K562 (cell line): ENCODE results near the gene CACNA1C. TPM values are rescaled to one million over a fixed set of nuclear protein-coding genes. Genes with fewer than 3 reads are reported as not detected.

ENCODE experiments used
- ATAC-seq: fragments of 200-7000 bp; cut with Tn5 transposase; 3 replicates; pipeline ENCODE4 v1.9.1; 2020; ENCODE audit warnings: moderate library complexity
- BruUV-seq: library from RNA; stranded (reverse); fragments of 400-500 nt; replicated peaks from 2 replicates; lab custom pipeline; 2021; lab: Mats Ljungman, UMichigan
- CTCF ChIA-PET: fragments of 300-600 bp; formaldehyde crosslinking; extraction: SDS; loops from one replicate; lab custom pipeline; 2021; ENCODE audit warnings: low intra/inter-chr PET ratio; lab: Yijun Ruan, JAX
- POLR2A ChIA-PET: fragments of 300-600, 350-650 bp; sonication (Branson Sonifier 250); formaldehyde crosslinking; extraction: SDS; loops from one replicate; lab custom pipeline; 2021; ENCODE audit warnings: antibody characterized with exemption, inconsistent platforms; lab: Yijun Ruan, JAX
- DNase-seq, 4 experiments: peaks; one replicate each; pipeline versions ENCODE4 v3.0.0 to v3.0.0-alpha.2; 2011 to 2018; ENCODE audit warnings: low spot score in 3 of 4, mixed read lengths in 3 of 4; ENCODE audit errors: extremely low read depth in 1 of 4
- FAIRE-seq: peaks from 2 replicates; lab custom pipeline; 2011; peaks lifted over from hg19 to GRCh38; lab: Jason Lieb, UNC
- H2AFZ ChIP-seq: 2 replicates; pipeline ENCODE4 v1.6.0; 2011; ENCODE audit warnings: low read depth, low read length, control low read depth, inconsistent platforms
- H3K27ac ChIP-seq: fragments of 200-600 bp; 3 replicates; pipeline ENCODE4 v1.8.0; 2011; ENCODE audit warnings: low read depth, mild to moderate bottlenecking, control low read depth, inconsistent platforms, low read length, moderate library complexity, mixed read lengths; ENCODE audit errors: extremely low read depth
- H3K27me3 ChIP-seq, 2 experiments: fragments of 300-600 bp in 1 of 2; 2 replicates in 1 of 2; 3 replicates in 1 of 2; pipeline versions ENCODE4 v1.6.0 to v1.8.0; 2011; ENCODE audit warnings: inconsistent platforms in 2 of 2, low read length in 2 of 2, mild to moderate bottlenecking in 1 of 2, mixed read lengths in 1 of 2, moderate library complexity in 1 of 2; ENCODE audit not compliant: control insufficient read depth in 2 of 2, insufficient read depth in 2 of 2
- H3K36me3 ChIP-seq: fragments of 300-600 bp; 3 replicates; pipeline ENCODE4 v1.8.0; 2011; ENCODE audit warnings: mild to moderate bottlenecking, low read length, inconsistent platforms; ENCODE audit not compliant: control insufficient read depth, insufficient read depth
- H3K4me1 ChIP-seq, 2 experiments: fragments of 200-600 bp in 1 of 2; replicated peaks in 1 of 2; 2 replicates in 1 of 2; 3 replicates in 1 of 2; pipeline versions ENCODE4 v1.5.1 to v1.8.0; 2011; ENCODE audit warnings: inconsistent platforms in 2 of 2, low read length in 2 of 2, mild to moderate bottlenecking in 1 of 2, mixed read lengths in 1 of 2, moderate library complexity in 1 of 2; ENCODE audit not compliant: control insufficient read depth in 2 of 2, insufficient read depth in 2 of 2
- H3K4me2 ChIP-seq: 2 replicates; pipeline ENCODE4 v1.6.1; 2011; ENCODE audit warnings: low read length, control low read depth, inconsistent platforms, mixed read lengths; ENCODE audit not compliant: insufficient read depth
- H3K4me3 ChIP-seq: fragments of 200-600 bp; sonication (generic), shearing (Covaris generic); 2 replicates; pipeline ENCODE4 v1.5.1; 2016; ENCODE audit warnings: control low read depth, inconsistent platforms
- H3K79me2 ChIP-seq: fragments of 200-600 bp; 3 replicates; pipeline ENCODE4 v1.8.0; 2011; ENCODE audit warnings: low read length, inconsistent platforms; ENCODE audit not compliant: control insufficient read depth, insufficient read depth
- H3K9ac ChIP-seq, 2 experiments: 2 replicates each; pipeline versions ENCODE4 v1.6.0 to v1.6.1; 2011; ENCODE audit warnings: low read depth in 2 of 2, low read length in 2 of 2, control low read depth in 1 of 2, inconsistent platforms in 1 of 2, mild to moderate bottlenecking in 1 of 2, mixed read lengths in 1 of 2; ENCODE audit not compliant: insufficient read depth in 1 of 2
- H3K9me1 ChIP-seq: one replicate; pipeline ENCODE4 v1.6.0; 2011; ENCODE audit warnings: inconsistent platforms, mild to moderate bottlenecking, low read length, moderate library complexity; ENCODE audit not compliant: control insufficient read depth, insufficient read depth
- H3K9me3 ChIP-seq: replicated peaks from 2 replicates; pipeline ENCODE4 v1.5.1; 2011; ENCODE audit warnings: low read depth, low read length, inconsistent platforms; ENCODE audit not compliant: control insufficient read depth, insufficient read depth
- H4K20me1 ChIP-seq: replicated peaks from 2 replicates; pipeline ENCODE4 v1.6.1; 2011; ENCODE audit warnings: low read length, inconsistent platforms, mixed read lengths; ENCODE audit not compliant: control insufficient read depth, insufficient read depth
- LCOR ChIP-seq: sonication (generic); formaldehyde crosslinking; IDR thresholded peaks from 2 replicates; pipeline ENCODE4 v1.8.0; 2022; ENCODE audit warnings: mild to moderate bottlenecking, missing genetic modification reagents
- PCBP1 ChIP-seq: fragments of 200-400 bp; formaldehyde crosslinking; IDR thresholded peaks from 2 replicates; pipeline ENCODE4 v1.6.1; 2018; ENCODE audit warnings: mild to moderate bottlenecking, low read depth, low read length; ENCODE audit not compliant: poor library complexity, severe bottlenecking
- PHF8 ChIP-seq: fragments of 200-600 bp; sonication (generic); IDR thresholded peaks from 2 replicates; pipeline ENCODE4 v1.6.1; 2012; ENCODE audit warnings: mixed run types, mild to moderate bottlenecking, inconsistent platforms, low read length, moderate library complexity, borderline replicate concordance
- SETDB1 ChIP-seq: IDR thresholded peaks from one replicate; pipeline ENCODE4 v1.6.1; 2012; ENCODE audit warnings: low read length, control low read depth, inconsistent platforms
- SPI1 ChIP-seq: IDR thresholded peaks from 2 replicates; pipeline ENCODE4 v1.6.1; 2011; ENCODE audit warnings: low read depth, low read length, control low read depth, borderline replicate concordance
- ZNF232 ChIP-seq: sonication (generic); formaldehyde crosslinking; IDR thresholded peaks from 2 replicates; pipeline ENCODE4 v1.8.0; 2022; ENCODE audit warnings: mild to moderate bottlenecking, missing genetic modification reagents
- ZNF274 ChIP-seq: IDR thresholded peaks from 2 replicates; pipeline ENCODE4 v1.6.1; 2011; ENCODE audit warnings: low read depth, mild to moderate bottlenecking, low read length, moderate library complexity, borderline replicate concordance
- ZNF316 ChIP-seq: fragments of 450-650 bp; IDR thresholded peaks from 2 replicates; pipeline ENCODE4 v1.6.1; 2016
- WGBS: fragments of 100-300 bp; shearing (Covaris generic); methylation state at CpG from one replicate; pipeline ENCODE4 v1.1.6; 2016; ENCODE audit warnings: low coverage, mixed read lengths; ENCODE audit not compliant: insufficient coverage; ENCODE audit errors: missing lambda C conversion rate; 5-methylcytosine and 5-hydroxymethylcytosine counted together
- in situ Hi-C: fragments of 300-500 bp; cut with MboI; formaldehyde crosslinking; loops from 4 replicates; pipeline ENCODE4 v1.15.0; 2018; ENCODE audit warnings: inconsistent platforms, mixed read lengths
- intact Hi-C: fragments of 100-400 bp; cut with micrococcal nuclease; formaldehyde crosslinking; loops from 2 replicates; pipeline ENCODE4 v1.14.2; 2022
- polyA plus RNA-seq, 8 experiments: library from polyadenylated mRNA; depleted of rRNA in 4 of 8; stranded (reverse) in 5 of 8; unstranded in 3 of 8; fragments of >200 nt; fragmentation: Nextera tagmentation in 2 of 8; fragmentation: Illumina TruSeq in 1 of 8; extraction: Ambion mirVana in 2 of 8; extraction: Trizol in 1 of 8; gene quantifications; 2 replicates each; pipeline versions ENCODE4 v1.2.1 to v1.2.3, GENCODE V29; 2011 to 2014; ENCODE audit warnings: inconsistent platforms in 1 of 8, missing spikeins in 1 of 8
- total RNA-seq, 7 experiments: library from RNA; depleted of rRNA in 6 of 7; stranded (reverse); fragments of >200 nt in 6 of 7; fragmentation: Illumina TruSeq in 2 of 7; extraction: Trizol in 2 of 7; gene quantifications; 2 replicates each; pipeline versions ENCODE4 v1.2.1 to v1.2.3, GENCODE V29; 2011 to 2021; ENCODE audit warnings: low replicate concordance in 1 of 7
- TF ChIP-seq, protein P1 (sequence below): sonication (generic); formaldehyde crosslinking; IDR thresholded peaks from 2 replicates; pipeline ENCODE4 v1.8.0; 2022; ENCODE audit warnings: missing genetic modification reagents, mild to moderate bottlenecking, borderline replicate concordance
- TF ChIP-seq, protein P2 (sequence below): IDR thresholded peaks from 2 replicates; pipeline ENCODE4 v1.6.1; 2012; ENCODE audit warnings: low read depth, low read length, improper control_type of control experiment, borderline replicate concordance

The CACNA1C gene
- total and polyA plus RNA-seq, 9 of the 15 experiments (the other 6 are each of a cell fraction or from before 2014, with no cell fraction given), result not detected

DNA sequence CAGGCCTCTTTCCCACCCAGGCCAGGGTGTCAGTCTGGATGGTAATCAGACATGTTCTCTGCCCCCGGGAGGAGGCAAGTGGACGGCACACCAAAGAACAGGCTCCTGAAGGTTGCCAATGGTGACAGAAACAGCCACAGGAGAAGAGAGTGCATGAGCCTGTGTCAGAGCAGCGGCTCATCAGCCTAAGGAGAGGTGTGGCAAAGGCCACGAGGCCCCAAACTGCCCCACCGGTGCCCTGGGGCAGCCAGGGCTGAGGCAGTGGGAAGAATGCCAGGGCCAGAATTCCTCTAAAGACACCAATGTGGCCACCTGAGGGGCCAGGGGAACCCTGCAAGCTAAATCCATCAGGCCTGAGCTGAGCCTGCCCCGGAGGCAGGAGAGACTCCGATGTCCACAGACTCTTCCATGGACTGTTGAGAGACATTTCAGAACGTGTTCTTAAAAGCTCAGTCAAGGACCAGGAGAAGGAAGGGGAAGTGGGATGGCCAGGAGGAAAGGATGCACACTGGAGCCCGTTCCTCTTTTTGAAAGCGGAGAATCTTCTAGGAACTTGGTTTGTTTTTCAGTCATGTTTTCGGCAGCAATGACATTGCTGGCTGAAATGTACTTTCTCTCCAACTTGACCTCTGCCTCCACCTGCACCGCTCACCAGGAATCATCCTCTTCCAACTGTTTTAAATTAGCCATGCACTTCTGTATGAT is 565.7 kb downstream of the CACNA1C start:
- no peaks in the 10 kb centered on the region for H3K9me1 ChIP-seq
- WGBS, result 1% methylated on average over 7 of the region's 12 CpGs
- DNase-seq, result no peak
- intact Hi-C loops, result no loop called here
- H3K9me3 ChIP-seq, result no peaks in the 10 kb centered on the region
- TF ChIP-seq SETDB1, result no peak
- peak; percentile 48; the same call in 1 of the 2 replicates for TF ChIP-seq SPI1
- TF ChIP-seq, all 486 proteins: peak for 1
- H3K9ac ChIP-seq, result no peak overlapping the region
- no peaks in the 10 kb centered on the region for H3K36me3 ChIP-seq
- peaks cover 0 to 21% of the 10 kb centered on the region in 2 experiments; a peak in 2 of 5 replicates for H3K27me3 ChIP-seq
- FAIRE-seq (no peak), ATAC-seq (no peak)
- CTCF ChIA-PET, result no interaction called here
- no peak overlapping the region for H3K4me2 ChIP-seq
- BruUV-seq, result no TSS peak
- no peak overlapping the region for H2AFZ ChIP-seq
- POLR2A ChIA-PET, result no interaction called here
- no peaks in the 10 kb centered on the region for H3K79me2 ChIP-seq
- H4K20me1 ChIP-seq, result no peaks in the 10 kb centered on the region
- in situ Hi-C loops, result no loop called here
- no peaks in the 10 kb centered on the region for H3K4me1 ChIP-seq
- H3K27ac ChIP-seq, result no peak overlapping the region
- H3K4me3 ChIP-seq, result no peak overlapping the region

DNA sequence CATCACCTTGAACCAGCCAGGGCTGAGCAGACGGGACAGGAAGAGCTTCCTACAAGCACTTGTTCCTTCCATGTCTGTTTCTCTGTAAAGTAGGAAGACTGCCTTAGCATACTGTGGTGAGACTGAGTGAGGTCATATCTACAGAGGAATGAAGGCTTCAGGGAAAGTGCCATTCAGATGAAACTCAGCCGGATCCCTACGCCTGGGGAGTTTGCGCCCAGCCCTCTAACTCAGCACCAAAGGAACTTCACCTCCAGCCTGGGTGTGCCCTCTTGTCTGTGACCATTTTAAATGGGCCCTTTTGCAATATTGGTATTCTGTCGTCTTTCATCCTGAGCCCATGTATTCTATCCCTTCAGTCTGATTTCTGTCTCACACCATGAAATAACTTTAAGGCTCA is 566.3 kb downstream of the CACNA1C start:
- no peak overlapping the region for H3K27ac ChIP-seq
- no peak overlapping the region for H3K9ac ChIP-seq
- TF ChIP-seq ZNF316 (no peak), ZNF274 (no peak), LCOR (no peak), PCBP1 (no peak), ZNF232 (CRISPR knock-in tag) (no peak), PHF8 (no peak)
- TF ChIP-seq, protein P1, sequence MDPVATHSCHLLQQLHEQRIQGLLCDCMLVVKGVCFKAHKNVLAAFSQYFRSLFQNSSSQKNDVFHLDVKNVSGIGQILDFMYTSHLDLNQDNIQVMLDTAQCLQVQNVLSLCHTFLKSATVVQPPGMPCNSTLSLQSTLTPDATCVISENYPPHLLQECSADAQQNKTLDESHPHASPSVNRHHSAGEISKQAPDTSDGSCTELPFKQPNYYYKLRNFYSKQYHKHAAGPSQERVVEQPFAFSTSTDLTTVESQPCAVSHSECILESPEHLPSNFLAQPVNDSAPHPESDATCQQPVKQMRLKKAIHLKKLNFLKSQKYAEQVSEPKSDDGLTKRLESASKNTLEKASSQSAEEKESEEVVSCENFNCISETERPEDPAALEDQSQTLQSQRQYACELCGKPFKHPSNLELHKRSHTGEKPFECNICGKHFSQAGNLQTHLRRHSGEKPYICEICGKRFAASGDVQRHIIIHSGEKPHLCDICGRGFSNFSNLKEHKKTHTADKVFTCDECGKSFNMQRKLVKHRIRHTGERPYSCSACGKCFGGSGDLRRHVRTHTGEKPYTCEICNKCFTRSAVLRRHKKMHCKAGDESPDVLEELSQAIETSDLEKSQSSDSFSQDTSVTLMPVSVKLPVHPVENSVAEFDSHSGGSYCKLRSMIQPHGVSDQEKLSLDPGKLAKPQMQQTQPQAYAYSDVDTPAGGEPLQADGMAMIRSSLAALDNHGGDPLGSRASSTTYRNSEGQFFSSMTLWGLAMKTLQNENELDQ (CRISPR knock-in tag), result no peak
- TF ChIP-seq, protein P2, sequence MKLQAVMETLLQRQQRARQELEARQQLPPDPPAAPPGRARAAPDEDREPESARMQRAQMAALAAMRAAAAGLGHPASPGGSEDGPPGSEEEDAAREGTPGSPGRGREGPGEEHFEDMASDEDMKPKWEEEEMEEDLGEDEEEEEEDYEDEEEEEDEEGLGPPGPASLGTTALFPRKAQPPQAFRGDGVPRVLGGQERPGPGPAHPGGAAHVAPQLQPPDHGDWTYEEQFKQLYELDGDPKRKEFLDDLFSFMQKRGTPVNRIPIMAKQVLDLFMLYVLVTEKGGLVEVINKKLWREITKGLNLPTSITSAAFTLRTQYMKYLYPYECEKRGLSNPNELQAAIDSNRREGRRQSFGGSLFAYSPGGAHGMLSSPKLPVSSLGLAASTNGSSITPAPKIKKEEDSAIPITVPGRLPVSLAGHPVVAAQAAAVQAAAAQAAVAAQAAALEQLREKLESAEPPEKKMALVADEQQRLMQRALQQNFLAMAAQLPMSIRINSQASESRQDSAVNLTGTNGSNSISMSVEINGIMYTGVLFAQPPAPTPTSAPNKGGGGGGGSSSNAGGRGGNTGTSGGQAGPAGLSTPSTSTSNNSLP, result no peak
- H4K20me1 ChIP-seq, result no peaks in the 10 kb centered on the region
- DNase-seq (no peak), ATAC-seq (no peak), FAIRE-seq (no peak)
- 2% methylated on average over 5 of the region's 5 CpGs for WGBS
- no TSS peak for BruUV-seq
- intact Hi-C loops, result no loop called here
- H3K9me1 ChIP-seq, result no peaks in the 10 kb centered on the region
- no peak overlapping the region for H2AFZ ChIP-seq
- POLR2A ChIA-PET, result no interaction called here
- H3K4me3 ChIP-seq, result no peak overlapping the region
- H3K4me1 ChIP-seq, result no peaks in the 10 kb centered on the region
- no peaks in the 10 kb centered on the region for H3K9me3 ChIP-seq
- in situ Hi-C loops, result no loop called here
- H3K4me2 ChIP-seq, result no peak overlapping the region
- no peaks in the 10 kb centered on the region for H3K79me2 ChIP-seq
- no peaks in the 10 kb centered on the region for H3K36me3 ChIP-seq
- H3K27me3 ChIP-seq, result peaks cover 0 to 28% of the 10 kb centered on the region in 2 experiments; a peak in 2 of 5 replicates
- CTCF ChIA-PET, result no interaction called here
